HepG2 (cell line): ENCODE measurements around the gene LIPE. TPM values are rescaled to one million over a fixed set of nuclear protein-coding genes. Genes with fewer than 3 reads are reported as not detected.

Source experiments
- ATAC-seq: fragments of 200-7000 bp; cut with Tn5 transposase; 3 replicates; pipeline ENCODE4 v1.9.1; 2020; ENCODE audit warnings: mild to moderate bottlenecking, moderate library complexity
- BruUV-seq: library from RNA; stranded (reverse); fragments of 400-500 nt; replicated peaks from 2 replicates; lab custom pipeline; 2021; lab: Mats Ljungman, UMichigan
- CTCF ChIA-PET: fragments of 300-600 bp; formaldehyde crosslinking; extraction: SDS; loops from one replicate; lab custom pipeline; 2021; ENCODE audit warnings: low total read pairs, inconsistent platforms, low intra/inter-chr PET ratio; lab: Yijun Ruan, JAX
- POLR2A ChIA-PET: fragments of 350-600 bp; sonication (Branson Sonifier 250); formaldehyde crosslinking; loops from one replicate; lab custom pipeline; 2020; ENCODE audit warnings: antibody characterized with exemption, inconsistent platforms; lab: Yijun Ruan, JAX
- DNase-seq: peaks from one replicate; pipeline ENCODE4 v3.0.0-alpha.2; 2015; ENCODE audit warnings: low spot score
- FAIRE-seq: peaks from 3 replicates; lab custom pipeline; 2011; peaks lifted over from hg19 to GRCh38; lab: Jason Lieb, UNC
- H2AFZ ChIP-seq: one replicate; pipeline ENCODE4 v1.6.1; 2011; ENCODE audit warnings: low read length, inconsistent platforms
- H3K27ac ChIP-seq: fragments of 300-600 bp; 3 replicates; pipeline ENCODE4 v1.8.0; 2011; ENCODE audit warnings: mixed run types, mild to moderate bottlenecking, mixed read lengths, low read length, inconsistent platforms; ENCODE audit not compliant: insufficient read depth; ENCODE audit errors: extremely low read length
- H3K27me3 ChIP-seq, 2 experiments: fragments of 200-600 bp in 1 of 2; 2 replicates in 1 of 2; 3 replicates in 1 of 2; pipeline versions ENCODE4 v1.6.0 to v1.8.0; 2011; ENCODE audit warnings: low read length in 2 of 2, mild to moderate bottlenecking in 2 of 2, moderate library complexity in 2 of 2, inconsistent platforms in 1 of 2; ENCODE audit not compliant: insufficient read depth in 2 of 2, control insufficient read depth in 1 of 2
- H3K36me3 ChIP-seq, 2 experiments: fragments of 200-600 bp in 1 of 2; replicated peaks in 1 of 2; 2 replicates in 1 of 2; 3 replicates in 1 of 2; pipeline versions ENCODE4 v1.5.1 to v1.8.0; 2011; ENCODE audit warnings: low read length in 2 of 2, inconsistent platforms in 1 of 2; ENCODE audit not compliant: insufficient read depth in 2 of 2, control insufficient read depth in 1 of 2
- H3K4me1 ChIP-seq: 2 replicates; pipeline ENCODE4 v1.5.1; 2012; ENCODE audit warnings: low read length, inconsistent platforms; ENCODE audit not compliant: insufficient read depth
- H3K4me2 ChIP-seq: 2 replicates; pipeline ENCODE4 v1.6.0; 2011; ENCODE audit warnings: low read depth, low read length, inconsistent platforms
- H3K4me3 ChIP-seq, 3 experiments: fragments of 200-600 bp in 1 of 3; sonication (generic), shearing (Covaris generic) in 1 of 3; replicated peaks in 1 of 3; 2 replicates each; pipeline ENCODE4 v1.5.1; 2011 to 2016; ENCODE audit warnings: low read length in 3 of 3, inconsistent platforms in 2 of 3, low read depth in 2 of 3, mild to moderate bottlenecking in 2 of 3, control low read depth in 1 of 3, mixed read lengths in 1 of 3; ENCODE audit not compliant: insufficient read depth in 1 of 3
- H3K79me2 ChIP-seq: one replicate; pipeline ENCODE4 v1.6.1; 2011; ENCODE audit warnings: low read length, inconsistent platforms; ENCODE audit not compliant: insufficient read depth
- H3K9ac ChIP-seq: 2 replicates; pipeline ENCODE4 v1.6.0; 2011; ENCODE audit warnings: mild to moderate bottlenecking, low read depth, low read length, inconsistent platforms; ENCODE audit not compliant: insufficient read depth
- H3K9me3 ChIP-seq: 2 replicates; pipeline ENCODE4 v1.5.1; 2012; ENCODE audit warnings: mild to moderate bottlenecking, low read length
- H4K20me1 ChIP-seq: 2 replicates; pipeline ENCODE4 v1.6.0; 2011; ENCODE audit warnings: inconsistent platforms, mild to moderate bottlenecking, low read length, moderate library complexity; ENCODE audit not compliant: insufficient read depth
- MXD4 ChIP-seq: IDR thresholded peaks from 2 replicates; pipeline ENCODE4 v1.6.1; 2016; ENCODE audit warnings: mild to moderate bottlenecking, missing biosample characterization, missing genetic modification reagents
- ZNF510 ChIP-seq: sonication (generic); formaldehyde crosslinking; IDR thresholded peaks from 2 replicates; pipeline ENCODE4 v1.4.0; 2020; ENCODE audit warnings: low read depth, mild to moderate bottlenecking, missing genetic modification reagents
- ZNF660 ChIP-seq: sonication (generic); formaldehyde crosslinking; IDR thresholded peaks from 2 replicates; pipeline ENCODE4 v1.5.1; 2020; ENCODE audit warnings: mild to moderate bottlenecking, low read depth, missing genetic modification reagents, borderline replicate concordance
- ZSCAN22 ChIP-seq: sonication (generic); formaldehyde crosslinking; IDR thresholded peaks from 2 replicates; pipeline ENCODE4 v1.4.0; 2020; ENCODE audit warnings: mild to moderate bottlenecking, missing genetic modification reagents
- WGBS: methylation state at CpG from one replicate; pipeline ENCODE4 v1.1.6; 2017; ENCODE audit warnings: low lambda C conversion rate; 5-methylcytosine and 5-hydroxymethylcytosine counted together
- in situ Hi-C: cut with HindIII; loops from 2 replicates; pipeline ENCODE4 v1.10.0; 2017; ENCODE audit warnings: low pct_unique_long_range_greater_than_20kb; ENCODE audit not compliant: extremely low pct_ligation_motif_present
- intact Hi-C: fragments of 100-400 bp; cut with micrococcal nuclease; formaldehyde crosslinking; loops from one replicate; pipeline ENCODE4 v1.10.0; 2022; ENCODE audit not compliant: unreplicated experiment
- polyA plus RNA-seq, 8 experiments: library from polyadenylated mRNA; depleted of rRNA in 3 of 8; stranded (reverse) in 7 of 8; unstranded in 1 of 8; fragments of >200 nt; fragmentation: Illumina TruSeq in 4 of 8; extraction: Trizol in 4 of 8; gene quantifications; 2 replicates each; pipeline versions ENCODE4 v1.2.1 to v1.2.3, GENCODE V29; 2011 to 2016; ENCODE audit warnings: low read depth in 4 of 8, missing spikeins in 1 of 8, mixed read lengths in 1 of 8; ENCODE audit not compliant: insufficient read depth in 1 of 8
- total RNA-seq, 5 experiments: library from RNA; depleted of rRNA; stranded (reverse); fragments of >200 nt; fragmentation: Illumina TruSeq; extraction: Trizol; gene quantifications; 2 replicates each; pipeline ENCODE4 v1.2.3, GENCODE V29; 2016; ENCODE audit warnings: low read depth in 1 of 5

The LIPE gene
- total and polyA plus RNA-seq, 2 of the 13 experiments (the other 11 are each of a cell fraction or from before 2014, with no cell fraction given): not detected

DNA sequence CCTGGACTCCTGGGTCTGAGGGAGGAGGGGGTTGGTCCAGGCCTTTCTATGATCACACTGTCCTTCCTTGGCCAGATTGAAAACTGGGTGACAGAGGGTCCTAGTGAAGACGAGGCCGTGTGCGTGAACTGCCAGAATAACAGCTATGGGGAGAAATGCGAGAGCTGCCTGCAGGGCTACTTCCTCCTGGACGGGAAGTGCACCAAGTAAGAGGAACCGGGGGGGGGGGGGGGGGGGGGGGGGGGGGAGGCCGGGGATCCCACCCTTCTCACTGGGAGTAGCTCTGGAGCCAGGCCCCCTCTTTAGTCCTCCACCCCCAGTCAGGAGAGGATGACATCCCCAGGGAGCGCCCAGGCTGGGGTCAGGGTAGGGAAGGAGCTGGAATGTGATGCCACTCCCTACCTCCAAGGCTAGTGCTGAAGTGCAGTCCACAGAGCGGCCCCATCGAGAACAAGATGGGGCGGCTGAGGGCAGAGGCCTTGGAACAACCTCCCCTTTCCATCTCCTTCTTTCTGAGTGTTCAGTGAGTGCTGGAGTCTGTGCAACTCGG is 56.5 kb downstream of the LIPE start:
- CTCF ChIA-PET: no interaction called here
- Histone ChIP-seq H3K4me2 (no peak overlapping the region), H2AFZ (no peak overlapping the region), H3K4me1 (no peaks in the 10 kb centered on the region), H3K9ac (no peak overlapping the region), H3K4me3 (no peak overlapping the region), H3K9me3 (no peaks in the 10 kb centered on the region), H3K36me3 (no peaks in the 10 kb centered on the region), H3K27ac (no peak overlapping the region), H4K20me1 (no peaks in the 10 kb centered on the region), H3K27me3 (no peaks in the 10 kb centered on the region), H3K79me2 (no peaks in the 10 kb centered on the region)
- WGBS: 96% methylated on average over 6 of the region's 12 CpGs
- BruUV-seq: no TSS peak
- FAIRE-seq: no peak
- in situ Hi-C loops (no loop called here), intact Hi-C loops (no loop called here)
- DNase-seq: no peak
- TF ChIP-seq MXD4 (no peak), ZNF660 (CRISPR knock-in tag) (no peak)
- POLR2A ChIA-PET: no interaction called here
- no peak for ATAC-seq

DNA sequence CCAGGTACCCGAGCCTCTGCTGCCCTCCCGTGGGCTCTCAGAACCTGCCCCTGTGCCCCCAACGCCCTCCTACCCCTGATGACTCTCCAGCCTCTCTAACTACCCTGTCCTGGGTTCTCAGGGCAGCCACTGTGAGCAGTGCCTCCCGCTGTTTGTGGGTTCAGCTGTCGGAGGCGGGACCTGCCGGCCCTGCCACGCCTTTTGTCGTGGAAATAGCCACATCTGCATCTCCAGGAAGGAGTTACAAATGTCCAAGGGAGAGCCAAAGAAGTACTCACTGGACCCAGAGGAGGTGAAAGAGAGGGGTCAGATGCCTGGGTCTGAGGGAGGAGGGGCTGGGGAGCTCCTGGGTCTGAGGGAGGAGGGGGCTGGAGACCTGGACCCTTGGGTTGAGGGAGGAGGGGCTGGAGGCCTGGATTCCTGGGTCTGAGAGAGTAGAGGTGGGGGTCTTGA is 57.1 kb downstream of the LIPE start:
- BruUV-seq: no TSS peak
- FAIRE-seq (no peak), DNase-seq (no peak), ATAC-seq (no peak)
- Histone ChIP-seq H4K20me1 (no peaks in the 10 kb centered on the region), H3K4me1 (no peaks in the 10 kb centered on the region), H3K27ac (no peak overlapping the region), H3K27me3 (no peaks in the 10 kb centered on the region), H3K4me3 (no peak overlapping the region), H3K79me2 (no peaks in the 10 kb centered on the region), H3K36me3 (no peaks in the 10 kb centered on the region), H2AFZ (no peak overlapping the region), H3K9me3 (no peaks in the 10 kb centered on the region), H3K4me2 (no peak overlapping the region), H3K9ac (no peak overlapping the region)
- in situ Hi-C loops (no loop called here), intact Hi-C loops (no loop called here)
- POLR2A ChIA-PET: no interaction called here
- 0 out of 2 replicates have a peak, but pooled peaks have one; percentile 55 for TF ChIP-seq ZSCAN22
- no peak for TF ChIP-seq ZNF510 (CRISPR knock-in tag)
- CTCF ChIA-PET: no interaction called here
- WGBS: 97% methylated on average over 9 of the region's 9 CpGs
